CD4-positive, alpha-beta T cell treated with Interleukin-6 at 100 ng/mL for 8 hours (primary cell): ENCODE measurements around the gene AP4M1.
"Not testable (repeated sequence)": the region's sequence is repeated elsewhere in the genome, so short reads cannot be mapped to it uniquely, and the experiment has no call there.

Experiments
- DNase-seq: peaks from one replicate; pipeline ENCODE4 v3.0.0-alpha.2; 2020; ENCODE audit warnings: mixed read lengths, low spot score

Gene AP4M1

GRCh38 chr7:100107890-100108289 lies 6.4 kb downstream of the AP4M1 start:
- no peak for DNase-seq

- DNase-seq, result no peak
These were observed 8.2 kb downstream of the AP4M1 start for GRCh38 chr7:100109521-100110163.

GRCh38 chr7:100111156-100111555 lies 9.7 kb downstream of the AP4M1 start:
- DNase-seq, result no peak

- no peak for DNase-seq
These were observed 10.5 kb downstream of the AP4M1 start for GRCh38 chr7:100111914-100112313.

GRCh38 chr7:100115026-100115425 lies 13.6 kb downstream of the AP4M1 start:
- no peak for DNase-seq

GRCh38 chr7:100118388-100119071 lies 17.1 kb downstream of the AP4M1 start:
- DNase-seq, result no peak

GRCh38 chr7:100119072-100119969 lies 17.9 kb downstream of the AP4M1 start, which contains the start of the genes CNPY4 and TAF6:
Gene CNPY4 (plus strand): TSS chr7:100119634. CDS start chr7:100119745, 111 bp downstream.
Gene TAF6 (minus strand): TSS chr7:100119358. CDS start chr7:100114209, 5,149 bp downstream.
- DNase-seq, result peak; percentile 96

- peak; percentile 71 for DNase-seq
These were observed 18.7 kb downstream of the AP4M1 start for GRCh38 chr7:100119970-100120732.

- DNase-seq, result no peak
These were observed 19.2 kb downstream of the AP4M1 start for GRCh38 chr7:100120733-100121036.

- DNase-seq, result no peak
These were observed 20.6 kb downstream of the AP4M1 start for GRCh38 chr7:100122067-100122466.

- no peak for DNase-seq
These were observed 21.1 kb downstream of the AP4M1 start for GRCh38 chr7:100122568-100122967.

GRCh38 chr7:100124301-100125230 lies 23.1 kb downstream of the AP4M1 start:
- no peak for DNase-seq

- DNase-seq, result no peak
These were observed 24.9 kb downstream of the AP4M1 start for GRCh38 chr7:100126239-100126930.

- peak; percentile 89 for DNase-seq
These were observed 25.8 kb downstream of the AP4M1 start, which contains the start of gene MBLAC1 for GRCh38 chr7:100126931-100127865. Gene MBLAC1 (plus strand): TSS chr7:100126967. CDS start chr7:100127396, 429 bp downstream.

GRCh38 chr7:100127866-100128636 lies 26.6 kb downstream of the AP4M1 start:
- no peak for DNase-seq

- no peak for DNase-seq
These were observed 27.2 kb downstream of the AP4M1 start for GRCh38 chr7:100128637-100128963.

GRCh38 chr7:100130220-100130607 lies 28.8 kb downstream of the AP4M1 start:
- not testable (repeated sequence) for DNase-seq
